Kidney epithelial cell (primary cell): Measurements from ENCODE around the gene CCRL2. TPM values are rescaled to one million over a fixed set of nuclear protein-coding genes. Genes with fewer than 3 reads are reported as not detected.
"Not testable (repeated sequence)": the region's sequence is repeated elsewhere in the genome, so short reads cannot be mapped to it uniquely, and the experiment has no call there.

ENCODE experiments used
- DNase-seq: peaks from one replicate; pipeline ENCODE4 v3.0.0-alpha.2; 2010; ENCODE audit warnings: low read depth
- H3K27me3 ChIP-seq: 2 replicates; pipeline ENCODE4 v1.6.0; 2011; ENCODE audit warnings: low read length; ENCODE audit not compliant: control insufficient read depth, insufficient read depth
- H3K36me3 ChIP-seq: 2 replicates; pipeline ENCODE4 v1.5.1; 2011; ENCODE audit warnings: low read length; ENCODE audit not compliant: control insufficient read depth, insufficient read depth
- H3K4me3 ChIP-seq: 2 replicates; pipeline ENCODE4 v1.5.1; 2011; ENCODE audit warnings: low read depth, mild to moderate bottlenecking, control low read depth, low read length
- CTCF ChIP-seq: IDR thresholded peaks from 2 replicates; pipeline ENCODE4 v1.5.1; 2011; ENCODE audit warnings: mild to moderate bottlenecking, moderate library complexity, low read length, control low read depth, inconsistent platforms; ENCODE audit not compliant: insufficient read depth, poor library complexity, severe bottlenecking
- total RNA-seq: library from RNA; depleted of rRNA; stranded (reverse); fragments of >200 nt; gene quantifications from 2 replicates; pipeline ENCODE4 v1.2.3, GENCODE V29; 2015

CCRL2 gene
- total RNA-seq, 1 donor from 2014 or later: 0.29 TPM

GRCh38 chr3:46383951-46384330 is 23.1 kb upstream of the CCRL2 start:
- no peaks in the 10 kb centered on the region for H3K27me3 ChIP-seq

GRCh38 chr3:46386205-46386604 is 20.9 kb upstream of the CCRL2 start:
- Histone ChIP-seq H3K27me3 (no peaks in the 10 kb centered on the region), H3K36me3 (no peaks in the 10 kb centered on the region), H3K4me3 (no peak overlapping the region)
- DNase-seq: peak; percentile 45
- no peak for TF ChIP-seq CTCF

More at GRCh38 chr3:46383951-46384330, 23.1 kb upstream of the CCRL2 start:
- DNase-seq: no peak
- TF ChIP-seq CTCF: no peak
- Histone ChIP-seq H3K36me3 (no peaks in the 10 kb centered on the region), H3K4me3 (no peak overlapping the region)

DNA sequence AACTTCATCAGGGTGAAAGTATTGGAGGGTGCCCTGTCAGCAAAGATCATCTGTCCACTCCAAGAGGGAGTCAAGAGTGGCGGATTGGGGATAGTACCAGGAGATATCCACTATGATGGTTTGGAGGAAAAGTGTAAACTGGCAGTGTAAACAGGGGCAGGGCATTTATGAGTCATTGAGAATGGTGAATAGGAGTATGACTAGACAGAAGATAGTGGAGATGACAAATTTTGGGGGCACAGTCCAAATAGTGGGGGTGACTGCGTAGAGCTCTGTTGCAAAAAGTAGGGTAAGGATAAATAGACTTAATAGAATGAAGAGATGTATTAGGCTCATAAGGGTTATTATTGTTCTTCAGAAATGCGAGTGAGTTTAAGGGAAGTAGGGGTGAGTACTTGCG is 18.2 kb upstream of the CCRL2 start:
- not testable (repeated sequence) for DNase-seq, H3K36me3 ChIP-seq, H3K27me3 ChIP-seq, H3K4me3 ChIP-seq

DNA sequence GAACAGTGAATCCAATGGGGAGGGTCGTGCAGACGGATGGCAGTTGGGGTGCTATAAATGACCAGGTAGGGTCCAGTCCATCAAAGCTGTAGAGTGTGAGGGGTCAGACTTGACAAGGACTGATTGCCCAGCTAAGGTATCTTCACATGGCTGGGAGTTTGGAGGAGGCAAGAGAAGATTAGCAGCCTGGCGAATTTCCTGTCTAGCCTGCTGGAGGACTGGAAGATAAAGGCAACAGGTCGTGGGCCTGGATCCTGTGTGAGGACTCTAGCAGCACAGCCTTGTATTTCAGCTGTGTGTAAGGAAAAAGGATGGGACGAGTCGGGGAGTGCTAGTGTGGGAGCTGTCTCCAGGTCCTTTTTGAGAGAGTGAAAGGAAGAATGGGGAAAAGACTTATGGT is 17.8 kb upstream of the CCRL2 start:
- no peak for DNase-seq
- TF ChIP-seq CTCF: no peak
- H3K27me3 ChIP-seq: no peaks in the 10 kb centered on the region
- no peaks in the 10 kb centered on the region for H3K36me3 ChIP-seq
- H3K4me3 ChIP-seq: no peak overlapping the region

DNA sequence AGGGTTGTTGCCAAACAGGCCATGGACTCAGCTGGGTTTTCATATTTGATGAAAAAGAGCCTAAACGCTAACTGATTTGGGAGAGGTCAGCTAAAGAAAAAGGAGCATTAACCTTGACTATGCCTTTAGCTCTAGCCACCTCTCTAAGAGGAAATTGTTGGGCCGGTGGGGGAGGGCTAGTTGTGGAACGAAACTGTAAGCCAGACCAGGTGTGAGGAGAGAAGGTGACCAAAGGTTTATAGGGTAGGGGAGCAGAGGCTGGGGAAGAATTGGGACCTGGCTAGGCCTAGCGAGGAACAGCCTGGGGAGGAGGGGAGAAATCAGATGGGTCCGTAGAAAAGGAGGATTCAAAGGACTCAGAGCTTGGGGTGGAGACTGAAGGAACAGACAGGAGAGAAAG is 15.5 kb upstream of the CCRL2 start:
- not testable (repeated sequence) for H3K27me3 ChIP-seq, H3K36me3 ChIP-seq, H3K4me3 ChIP-seq, DNase-seq

- TF ChIP-seq CTCF: no peak
- H3K36me3 ChIP-seq: no peaks in the 10 kb centered on the region
- H3K4me3 ChIP-seq: no peak overlapping the region
- DNase-seq: no peak
- no peaks in the 10 kb centered on the region for H3K27me3 ChIP-seq
Observed at GRCh38 chr3:46393011-46393410, 14.0 kb upstream of the CCRL2 start.

GRCh38 chr3:46393554-46394434 is 13.3 kb upstream of the CCRL2 start:
- DNase-seq: no peak
- no peak for TF ChIP-seq CTCF
- Histone ChIP-seq H3K4me3 (no peak overlapping the region), H3K27me3 (no peaks in the 10 kb centered on the region), H3K36me3 (no peaks in the 10 kb centered on the region)
